LHCN-M2 (cell line): ENCODE measurements around the gene SLC1A1. TPM values are rescaled to one million over a fixed set of nuclear protein-coding genes. Genes with fewer than 3 reads are reported as not detected.
"Not testable (repeated sequence)": the region's sequence is repeated elsewhere in the genome, so short reads cannot be mapped to it uniquely, and the experiment has no call there.

Source experiments
- DNase-seq: peaks from one replicate; pipeline ENCODE4 v3.0.0-alpha.2; 2012; ENCODE audit warnings: low read depth
- total RNA-seq: library from RNA; depleted of rRNA; stranded (reverse); fragments of >200 nt; gene quantifications from 2 replicates; pipeline ENCODE4 v1.2.3, GENCODE V29; 2014

The SLC1A1 gene
- total RNA-seq, 1 experiment from 2014 or later, result 3.7 TPM

DNA sequence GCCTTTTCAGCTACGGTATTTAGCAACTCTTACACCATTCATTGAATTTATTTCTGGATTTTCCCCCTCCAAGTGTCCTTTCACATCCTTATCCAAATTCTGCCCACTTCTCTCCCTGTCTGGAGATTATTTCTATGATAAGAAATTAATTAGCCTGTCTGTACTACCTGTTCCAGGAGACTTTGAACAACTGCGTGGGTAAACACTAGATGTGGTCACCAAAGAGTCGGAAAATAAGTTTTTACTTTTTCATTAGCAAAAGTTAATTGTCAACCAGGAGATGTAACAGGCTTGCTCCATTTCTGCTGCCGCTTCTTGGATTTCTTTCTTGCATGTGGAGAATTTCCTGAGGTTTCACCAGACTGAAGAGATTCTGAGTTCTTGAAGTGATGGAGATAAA, 14.0 kb downstream of the SLC1A1 start:
- DNase-seq, result no peak

DNA sequence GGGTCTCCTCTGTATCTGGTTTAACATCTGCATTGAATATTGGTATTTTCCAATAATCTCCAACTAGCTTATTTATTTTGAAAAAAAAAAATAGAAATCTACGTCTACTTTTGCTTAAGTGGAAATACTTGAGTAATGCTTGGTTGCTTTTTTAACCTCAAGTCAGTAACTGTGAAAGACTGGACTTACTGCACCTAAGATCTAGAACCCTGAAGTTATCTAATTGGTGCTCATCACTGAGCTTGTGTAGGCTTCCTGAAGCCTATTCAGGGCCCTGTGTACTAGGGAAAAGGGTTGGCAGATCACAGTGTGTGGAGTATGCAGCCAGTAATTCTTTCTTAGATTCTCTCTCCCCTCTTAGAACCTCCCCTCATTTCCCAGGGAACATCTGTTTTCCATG, 16.2 kb downstream of the SLC1A1 start:
- DNase-seq, result no peak

DNA sequence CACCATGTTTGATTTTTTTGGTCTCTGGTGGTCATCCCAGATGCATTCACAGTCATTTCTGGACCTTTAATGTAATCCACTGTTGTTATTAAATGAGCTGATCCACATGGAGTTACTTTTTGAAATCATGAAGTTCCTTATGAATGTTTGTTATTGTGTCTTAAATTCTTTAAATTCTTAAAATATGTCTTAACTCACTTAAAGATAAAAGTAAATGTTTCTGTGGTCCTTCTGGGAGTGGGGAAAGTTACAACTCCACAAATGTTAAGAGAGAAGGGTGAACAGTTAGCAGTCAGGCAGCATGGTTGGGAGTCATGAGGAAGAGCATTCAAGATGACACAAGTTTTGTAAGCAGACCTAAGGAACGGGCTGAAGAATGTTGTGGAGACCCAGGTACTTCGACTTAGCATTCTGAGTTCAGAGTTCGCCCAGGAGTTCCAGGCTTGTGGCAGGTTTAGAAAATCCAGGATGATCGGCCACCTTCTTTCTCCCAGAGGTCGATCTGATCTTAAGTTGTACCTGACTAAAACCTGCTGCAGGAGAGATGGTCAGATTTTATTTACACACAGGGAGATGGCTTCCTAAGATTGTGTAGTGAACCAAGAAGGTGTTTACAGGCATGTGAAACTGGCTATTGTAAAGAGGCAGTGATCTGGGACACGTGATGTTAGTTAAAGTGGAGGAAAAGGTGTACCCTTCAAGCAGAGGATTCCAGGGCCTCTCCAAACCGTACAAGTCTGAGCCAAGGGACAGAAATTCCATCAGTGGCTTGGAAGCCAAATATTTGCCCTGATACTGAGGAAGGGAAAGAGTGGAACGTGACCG, 17.2 kb downstream of the SLC1A1 start:
- DNase-seq, result no peak

DNA sequence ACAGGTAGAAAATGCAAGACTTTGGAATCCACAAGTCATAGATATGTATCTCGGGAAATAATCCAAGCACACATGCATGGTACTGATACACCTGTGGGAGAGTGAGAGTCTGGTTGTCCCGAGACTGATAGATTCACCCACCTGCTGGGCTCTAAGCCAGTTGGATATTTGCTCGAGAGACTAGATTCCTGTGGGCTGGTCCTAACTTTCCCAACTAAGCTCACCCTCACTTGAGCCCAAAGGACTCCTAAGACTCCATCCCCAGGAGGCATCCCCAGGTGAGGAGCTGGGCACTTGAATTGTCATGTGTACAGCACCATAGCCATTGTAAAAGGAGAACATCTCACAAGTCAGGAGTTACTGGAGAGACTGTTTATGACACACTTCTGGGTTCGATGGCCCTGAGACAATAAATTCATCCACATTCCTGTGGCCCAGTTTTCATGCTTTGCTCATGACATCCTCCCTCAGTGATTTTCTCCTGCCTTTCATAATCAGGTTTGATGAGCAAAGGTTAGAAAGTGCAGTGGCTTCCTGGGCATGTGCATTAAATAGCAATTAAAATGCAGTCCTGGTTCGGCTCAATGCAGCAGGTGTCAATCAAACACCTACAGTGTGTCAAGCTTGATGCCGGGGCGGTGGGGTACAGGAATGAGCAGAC, 18.1 kb downstream of the SLC1A1 start:
- DNase-seq, result peak; percentile 34

DNA sequence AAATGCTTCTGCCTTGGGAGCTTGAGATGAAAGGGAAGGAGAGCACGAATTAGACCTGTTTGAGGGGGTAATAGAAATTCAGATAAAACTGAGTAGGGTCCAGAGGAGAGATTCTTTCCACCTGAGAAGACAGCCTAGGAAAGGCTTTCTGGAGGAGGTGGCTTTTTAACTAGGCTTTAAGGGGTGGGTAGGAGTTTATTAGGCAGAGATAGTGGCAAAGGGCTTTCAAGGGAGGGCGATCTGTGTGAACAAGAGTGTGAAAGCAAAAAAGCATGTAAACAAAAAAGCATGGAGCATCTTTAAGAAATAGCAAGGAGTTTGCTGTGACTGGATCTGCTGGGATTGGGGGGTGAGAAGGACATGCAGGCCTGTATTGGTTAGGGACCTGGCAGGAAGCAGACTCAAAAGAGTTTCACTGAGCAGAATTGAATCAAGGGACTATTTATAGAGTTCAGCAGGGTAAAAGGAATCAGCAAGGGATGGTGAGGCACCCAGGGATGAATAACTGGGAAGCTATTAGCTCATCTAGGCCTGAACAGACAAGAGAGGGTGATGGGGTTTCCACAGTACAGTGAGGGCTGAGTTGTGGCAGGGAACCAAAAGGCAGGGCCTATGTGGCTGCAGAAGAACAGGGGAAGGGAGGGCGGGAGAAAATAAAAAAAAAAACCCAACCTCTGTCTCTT, 18.8 kb downstream of the SLC1A1 start:
- DNase-seq, result peak; percentile 54

DNA sequence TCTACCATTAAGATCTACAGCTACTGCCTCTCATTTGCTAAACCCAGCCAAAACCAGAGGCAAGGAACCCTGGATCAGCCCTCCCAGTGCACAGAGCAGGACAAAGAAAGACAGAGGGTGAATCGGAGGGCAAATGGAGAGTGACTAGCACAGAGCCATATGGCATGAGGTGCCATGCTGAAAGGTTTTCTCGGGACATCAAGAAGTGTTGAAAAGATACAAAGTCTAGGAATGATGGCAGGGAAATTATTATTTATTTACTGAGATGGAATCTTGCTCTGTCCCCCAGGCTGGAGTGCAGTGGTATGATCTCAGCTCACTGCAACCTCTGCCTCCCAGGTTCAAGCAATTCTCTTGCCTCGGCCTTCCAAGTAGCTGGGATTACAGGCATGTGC, 19.3 kb downstream of the SLC1A1 start:
- no peak for DNase-seq

DNA sequence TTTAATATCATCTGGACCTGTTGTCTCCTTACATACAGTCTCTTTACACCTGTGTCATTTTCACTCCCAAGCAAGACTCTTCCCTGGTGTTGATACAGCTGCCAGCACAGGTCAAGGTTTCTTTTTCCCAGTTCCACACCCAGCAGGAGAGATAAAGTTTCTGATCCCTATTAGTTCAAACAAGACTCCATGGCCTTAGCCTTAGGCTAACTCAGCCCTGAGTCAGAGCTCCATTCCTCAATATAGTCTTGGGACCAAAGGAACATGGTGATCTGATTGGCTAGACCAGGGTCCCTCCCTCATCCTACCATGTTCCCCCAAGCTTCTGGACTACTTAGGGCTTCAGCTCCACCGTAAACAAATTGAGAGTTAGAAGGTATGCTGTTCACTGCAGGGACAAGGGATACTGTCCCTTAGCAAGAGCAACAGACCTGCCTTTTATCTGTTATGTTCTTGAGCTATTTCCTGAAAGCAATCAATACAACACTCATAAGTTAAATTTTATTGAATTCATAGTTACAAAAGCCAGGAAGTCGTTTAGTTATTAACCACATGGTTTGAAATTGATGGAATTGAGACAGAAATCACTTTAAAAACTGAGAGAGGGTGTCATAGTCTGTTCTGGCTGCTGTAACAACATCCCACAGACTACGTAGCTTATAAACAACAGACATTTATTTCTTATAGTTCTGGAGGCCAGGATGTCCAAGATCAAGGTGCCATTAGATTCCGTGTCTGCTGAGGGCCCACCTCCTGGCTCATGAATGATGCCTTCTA, 20.5 kb downstream of the SLC1A1 start:
- peak; percentile 6 for DNase-seq

DNA sequence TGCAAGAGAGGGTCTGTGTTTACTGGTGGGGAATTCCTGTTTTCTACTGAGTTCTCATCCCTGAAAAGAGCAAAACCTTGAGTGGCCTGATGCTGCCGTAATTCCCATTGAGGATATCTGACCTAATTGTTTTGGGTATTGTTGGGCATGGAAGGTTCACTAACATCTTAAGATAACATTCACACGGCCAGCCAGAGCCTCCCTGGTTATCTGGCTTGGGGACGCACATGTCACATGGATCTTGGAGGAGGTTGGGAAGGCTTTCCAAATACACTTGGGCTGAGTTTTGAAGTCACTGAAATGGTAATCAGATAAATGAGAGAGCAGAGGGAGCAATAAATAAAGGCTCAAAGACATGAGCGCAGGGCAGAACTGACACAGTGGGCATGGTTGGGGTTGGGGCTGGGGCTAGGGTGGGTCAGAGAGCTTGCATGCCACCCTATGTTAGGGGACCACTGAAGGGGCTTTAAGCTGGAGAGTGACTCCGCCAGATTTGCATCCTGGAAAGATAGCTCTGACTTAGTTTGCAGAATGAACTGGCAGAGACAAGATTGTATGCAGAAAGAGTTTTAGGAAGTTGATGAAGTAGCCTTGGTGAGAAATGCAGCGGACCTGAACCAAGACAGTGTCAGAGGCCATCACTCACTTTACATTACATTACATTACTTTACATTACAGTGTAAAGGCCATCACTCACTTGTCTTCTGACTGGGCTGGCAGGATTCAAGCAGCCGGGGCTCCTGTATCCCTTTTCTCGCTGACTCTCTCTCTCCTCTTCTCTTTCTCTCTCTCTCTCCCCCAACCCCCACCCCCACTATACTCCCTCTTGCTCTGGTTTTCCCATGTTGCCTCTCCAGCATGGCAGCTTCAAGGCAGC, 24.2 kb downstream of the SLC1A1 start:
- no peak for DNase-seq

DNA sequence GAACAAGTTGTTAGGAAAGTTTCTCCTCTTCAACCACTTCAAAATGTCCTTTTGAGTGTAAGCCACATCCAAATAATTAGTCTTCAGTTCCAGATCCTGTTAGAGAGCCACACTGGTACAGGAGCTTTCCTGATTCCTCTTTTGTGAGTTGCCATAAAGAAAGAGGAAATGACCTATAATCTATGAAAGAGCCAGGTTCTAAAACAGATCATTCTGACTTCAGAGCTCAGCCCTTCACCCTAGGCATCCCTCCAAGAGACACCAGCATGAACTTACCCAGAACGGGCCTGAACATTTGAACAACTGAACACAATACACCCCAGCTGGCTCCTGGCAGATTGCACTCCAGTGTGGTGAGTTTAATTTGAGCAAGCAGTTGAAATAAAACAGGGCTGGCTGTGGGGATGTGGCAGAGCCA, 25.7 kb downstream of the SLC1A1 start:
- DNase-seq, result no peak

DNA sequence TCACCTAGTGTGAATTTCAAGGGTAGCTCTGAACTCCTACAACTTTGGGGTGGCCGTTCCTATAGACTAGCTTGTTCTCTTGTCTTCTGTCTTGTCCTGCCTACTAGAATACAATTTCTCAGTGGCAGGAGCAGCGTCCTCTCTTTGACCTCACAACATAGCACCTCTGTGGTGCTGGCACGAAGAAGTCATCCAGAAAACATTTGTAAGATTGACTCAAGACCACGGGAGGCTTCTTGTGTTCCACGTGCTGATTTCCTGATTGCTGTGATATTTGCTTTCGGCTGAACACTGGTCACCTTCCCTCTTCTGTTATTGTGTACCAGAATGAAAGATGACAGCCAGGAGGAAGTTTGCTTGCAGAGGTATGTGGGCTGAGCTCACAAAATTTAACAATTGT, 27.0 kb downstream of the SLC1A1 start:
- DNase-seq, result peak; percentile 12

DNA sequence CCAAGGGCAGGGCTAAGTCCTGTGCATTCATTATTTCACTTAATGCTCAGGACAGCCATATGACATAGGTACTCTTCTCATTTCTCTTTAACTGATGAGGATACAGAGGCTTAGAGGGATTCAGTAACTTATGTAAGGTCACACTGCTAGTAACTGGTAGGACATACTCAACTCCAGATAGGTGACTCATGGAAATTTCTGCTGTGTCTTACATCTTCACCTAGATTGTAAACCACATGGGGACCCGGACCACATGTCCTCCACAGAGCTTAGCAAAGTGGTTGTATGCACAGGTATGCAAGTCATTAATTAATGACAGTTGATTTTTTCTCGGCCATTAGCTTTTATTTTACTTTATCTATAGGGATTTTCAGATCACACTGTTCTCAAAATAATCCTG, 29.3 kb downstream of the SLC1A1 start:
- no peak for DNase-seq

DNA sequence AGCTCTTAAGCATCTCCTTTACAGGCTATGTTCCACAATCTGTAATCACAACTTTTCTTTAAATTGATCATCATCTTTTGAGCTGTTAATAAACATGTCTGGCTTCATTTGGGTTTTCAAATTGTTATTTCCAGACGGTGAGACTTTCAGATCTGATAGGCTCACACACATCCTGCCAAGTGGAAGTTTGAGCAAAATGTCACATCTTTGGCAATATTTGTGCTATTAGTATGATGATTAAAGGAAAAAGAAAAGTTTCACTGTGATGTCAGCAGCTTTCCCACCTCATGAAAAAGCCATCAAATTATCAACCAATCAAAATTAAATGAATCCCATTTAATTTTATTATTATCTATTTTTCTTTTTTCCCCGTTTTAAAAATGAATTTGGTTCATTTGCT, 29.8 kb downstream of the SLC1A1 start:
- no peak for DNase-seq

DNA sequence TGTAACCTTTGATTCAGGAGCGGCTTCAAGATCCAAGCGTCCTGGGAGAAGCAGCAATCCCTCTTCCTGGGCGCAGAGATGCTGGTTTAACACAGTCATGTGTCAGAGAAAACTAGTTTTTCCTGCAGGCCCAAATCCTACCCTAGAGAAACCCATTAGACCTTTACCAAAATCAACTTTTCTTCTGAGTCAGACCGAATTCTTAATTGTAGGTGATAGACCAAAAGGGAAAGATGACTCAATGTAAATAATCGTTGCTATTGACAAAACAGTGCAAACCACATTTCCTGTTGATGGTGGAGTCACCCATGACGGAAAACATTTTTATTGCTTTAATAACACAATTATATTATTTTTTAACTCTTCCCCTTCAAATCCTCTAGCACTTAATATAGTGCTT, 40.1 kb downstream of the SLC1A1 start:
- DNase-seq, result peak; percentile 52

DNA sequence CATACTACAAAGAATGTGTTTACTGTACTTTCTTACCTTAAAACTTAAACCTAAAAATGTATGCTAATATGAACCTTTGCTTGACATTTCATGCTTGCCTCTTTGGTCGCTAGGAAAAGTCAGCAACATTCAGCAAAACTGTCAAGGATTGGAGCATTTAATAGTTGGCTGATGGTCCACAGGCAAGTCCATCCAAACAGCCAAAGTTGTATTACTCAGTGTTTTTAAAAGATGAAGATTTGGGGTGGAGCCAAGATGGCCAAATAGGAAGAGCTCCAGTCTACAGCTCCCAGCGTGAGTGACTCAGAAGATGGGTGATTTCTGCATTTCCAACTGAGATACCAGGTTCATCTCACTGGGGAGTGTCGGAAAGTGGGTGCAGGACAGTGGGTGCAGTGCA, 40.6 kb downstream of the SLC1A1 start:
- DNase-seq, result peak; percentile 51

DNA sequence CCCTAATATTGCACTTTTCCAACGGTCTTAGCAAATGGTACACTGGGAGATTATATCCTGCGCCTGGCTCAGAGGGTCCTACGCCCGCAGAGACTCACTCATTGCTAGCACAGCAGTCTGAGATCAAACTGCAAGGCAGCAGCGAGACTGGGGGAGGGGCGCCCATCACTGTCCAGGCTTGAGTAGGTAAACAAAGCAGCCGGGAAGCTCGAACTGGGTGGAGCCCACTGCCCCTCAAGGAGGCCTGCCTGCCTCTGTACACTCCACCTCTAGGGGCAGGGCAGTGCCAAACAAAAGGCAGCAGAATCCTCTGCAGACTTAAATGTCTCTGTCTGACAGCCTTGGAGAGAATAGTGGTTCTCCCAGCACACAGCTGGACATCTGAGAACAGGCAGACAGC, 41.1 kb downstream of the SLC1A1 start:
- not testable (repeated sequence) for DNase-seq

DNA sequence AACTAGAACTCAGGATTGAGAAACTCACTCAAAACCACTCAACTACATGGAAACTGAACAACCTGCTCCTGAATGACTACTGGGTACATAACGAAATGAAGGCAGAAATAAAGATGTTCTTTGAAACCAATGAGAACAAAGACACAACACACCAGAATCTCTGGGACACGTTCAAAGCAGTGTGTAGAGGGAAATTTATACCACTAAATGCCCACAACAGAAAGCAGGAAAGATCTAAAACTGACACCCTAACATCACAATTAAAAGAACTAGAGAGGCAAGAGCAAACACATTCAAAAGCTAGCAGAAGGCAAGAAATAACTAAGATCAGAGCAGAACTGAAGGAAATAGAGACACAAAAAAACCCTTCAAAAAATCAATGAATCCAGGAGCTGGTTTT, 43.6 kb downstream of the SLC1A1 start:
- DNase-seq, result not testable (repeated sequence)

DNA sequence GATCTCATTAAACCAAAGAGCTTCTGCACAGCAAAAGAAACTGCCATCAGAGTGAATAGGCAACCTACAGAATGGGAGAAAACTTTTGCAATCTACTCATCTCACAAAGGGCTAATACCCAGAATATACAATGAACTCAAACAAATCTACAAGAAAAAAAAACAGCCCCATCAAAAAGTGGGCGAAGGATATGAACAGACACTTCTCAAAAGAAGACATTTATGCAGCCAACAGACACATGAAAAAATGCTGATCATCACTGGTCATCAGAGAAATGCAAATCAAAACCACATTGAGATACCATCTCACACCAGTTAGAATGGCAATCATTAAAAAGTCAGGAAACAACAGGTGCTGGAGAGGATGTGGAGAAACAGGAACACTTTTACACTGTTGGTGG, 45.9 kb downstream of the SLC1A1 start:
- DNase-seq, result not testable (repeated sequence)

DNA sequence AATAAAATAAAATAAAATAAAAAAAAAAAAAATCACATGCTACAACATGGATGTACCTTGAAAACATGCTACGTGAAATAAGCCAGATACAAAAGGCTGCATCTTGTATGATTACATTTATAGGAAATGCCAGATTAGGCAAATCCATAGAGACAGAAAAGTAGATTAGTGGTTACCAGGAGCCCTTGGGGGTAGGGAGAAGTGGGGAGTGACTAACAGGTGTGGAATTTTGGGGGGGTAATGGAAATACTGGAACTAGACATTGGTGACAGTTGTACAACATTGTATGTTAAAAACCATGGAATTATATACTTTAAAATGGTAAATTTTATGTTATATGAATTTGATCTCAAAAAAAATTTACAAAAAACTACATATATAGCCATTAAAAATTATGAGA, 47.3 kb downstream of the SLC1A1 start:
- DNase-seq, result no peak

DNA sequence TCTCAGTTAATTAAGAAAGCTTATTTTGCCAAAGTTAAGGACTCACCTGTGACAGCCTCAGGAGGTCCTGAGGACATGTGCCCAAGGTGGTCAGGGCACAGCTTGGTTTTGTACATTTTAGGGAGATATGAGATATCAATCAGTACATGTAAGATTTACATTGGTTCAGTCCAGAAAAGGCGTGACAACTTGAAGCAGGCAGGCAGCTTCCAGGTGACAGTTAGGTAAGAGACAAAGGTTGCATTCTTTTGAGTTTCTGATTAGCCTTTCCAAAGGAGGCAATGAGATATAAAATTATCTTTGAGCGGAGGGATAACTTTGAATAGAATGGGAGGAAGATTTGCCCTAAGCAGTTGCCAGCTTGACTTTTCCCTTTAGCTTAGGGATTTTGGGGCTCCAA, 47.8 kb downstream of the SLC1A1 start:
- no peak for DNase-seq

DNA sequence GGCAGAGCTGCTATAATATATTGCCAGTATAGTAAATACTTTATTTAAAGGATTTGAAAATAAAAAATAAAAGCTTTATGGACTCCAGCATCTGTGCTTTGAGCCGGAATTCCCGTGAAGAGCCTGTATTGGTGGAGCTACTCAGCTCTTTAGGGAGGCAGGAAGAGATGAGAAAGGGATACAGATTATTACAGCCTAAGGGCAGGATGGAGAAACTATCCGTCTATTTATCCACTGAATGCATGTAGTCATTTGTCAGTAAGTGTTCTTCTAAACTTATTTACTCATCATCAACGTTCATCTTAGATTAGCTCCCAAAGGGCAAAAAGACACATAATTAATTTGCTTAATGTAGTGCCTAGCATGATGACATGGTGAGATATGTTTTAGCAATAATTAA, 48.4 kb downstream of the SLC1A1 start:
- DNase-seq, result no peak

DNA sequence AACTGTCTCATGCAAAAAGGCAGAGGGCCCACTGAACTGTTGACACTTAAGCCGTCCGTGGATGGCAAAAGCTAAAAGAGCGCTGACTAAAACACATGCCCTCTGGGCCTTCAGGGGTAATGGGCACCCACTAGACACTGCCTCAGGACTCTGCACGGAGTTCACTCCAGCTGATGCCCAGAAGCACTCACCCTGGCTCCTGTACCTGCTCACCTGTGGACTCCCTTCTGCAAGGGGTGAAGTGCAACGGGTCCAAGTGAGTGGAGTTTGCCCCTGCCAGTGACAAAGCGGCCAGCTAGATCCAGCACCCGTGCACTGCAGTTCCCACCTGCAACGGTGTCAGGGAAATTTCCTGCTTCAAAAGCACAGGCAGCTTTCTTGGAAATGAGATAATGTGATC, 50.2 kb downstream of the SLC1A1 start:
- DNase-seq, result no peak
